Gastroesophageal sphincter (tissue), 3 donors: ENCODE measurements around the gene ZNF570.

Experiments
- POLR2AphosphoS5 ChIP-seq: sonication (generic); formaldehyde crosslinking; IDR thresholded peaks from one replicate; pipeline ENCODE4 v1.6.1; 2017; ENCODE audit warnings: antibody characterized with exemption
- TF ChIP-seq, protein P1 (sequence below), 4 experiments: fragments of 200-600 bp in 2 of 4; fragments of 450-650 bp in 2 of 4; sonication (generic) in 1 of 4; IDR thresholded peaks; one replicate each; pipeline ENCODE4 v1.5.1; 2017 to 2019; ENCODE audit warnings: antibody characterized with exemption in 4 of 4, mild to moderate bottlenecking in 2 of 4, moderate library complexity in 2 of 4

DNA sequence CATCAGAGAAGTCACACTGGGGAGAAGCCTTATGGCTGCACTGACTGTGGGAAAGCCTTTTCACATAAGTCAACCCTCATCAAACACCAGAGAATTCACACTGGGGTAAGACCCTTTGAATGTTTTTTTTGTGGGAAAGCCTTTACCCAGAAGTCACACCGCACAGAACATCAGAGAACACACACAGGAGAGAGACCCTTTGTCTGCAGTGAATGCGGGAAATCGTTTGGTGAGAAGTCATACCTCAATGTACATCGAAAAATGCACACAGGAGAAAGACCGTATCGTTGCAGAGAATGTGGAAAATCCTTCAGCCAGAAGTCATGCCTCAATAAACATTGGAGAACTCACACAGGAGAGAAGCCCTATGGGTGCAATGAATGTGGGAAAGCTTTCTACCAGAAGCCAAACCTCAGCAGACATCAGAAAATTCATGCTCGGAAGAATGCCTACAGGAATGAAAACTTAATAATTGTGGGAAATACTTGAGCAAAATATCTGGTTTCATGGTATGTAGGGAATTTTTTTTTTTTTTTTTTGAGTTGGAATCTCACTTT is 68.3 kb downstream of the ZNF570 start:
- TF ChIP-seq, protein P1, sequence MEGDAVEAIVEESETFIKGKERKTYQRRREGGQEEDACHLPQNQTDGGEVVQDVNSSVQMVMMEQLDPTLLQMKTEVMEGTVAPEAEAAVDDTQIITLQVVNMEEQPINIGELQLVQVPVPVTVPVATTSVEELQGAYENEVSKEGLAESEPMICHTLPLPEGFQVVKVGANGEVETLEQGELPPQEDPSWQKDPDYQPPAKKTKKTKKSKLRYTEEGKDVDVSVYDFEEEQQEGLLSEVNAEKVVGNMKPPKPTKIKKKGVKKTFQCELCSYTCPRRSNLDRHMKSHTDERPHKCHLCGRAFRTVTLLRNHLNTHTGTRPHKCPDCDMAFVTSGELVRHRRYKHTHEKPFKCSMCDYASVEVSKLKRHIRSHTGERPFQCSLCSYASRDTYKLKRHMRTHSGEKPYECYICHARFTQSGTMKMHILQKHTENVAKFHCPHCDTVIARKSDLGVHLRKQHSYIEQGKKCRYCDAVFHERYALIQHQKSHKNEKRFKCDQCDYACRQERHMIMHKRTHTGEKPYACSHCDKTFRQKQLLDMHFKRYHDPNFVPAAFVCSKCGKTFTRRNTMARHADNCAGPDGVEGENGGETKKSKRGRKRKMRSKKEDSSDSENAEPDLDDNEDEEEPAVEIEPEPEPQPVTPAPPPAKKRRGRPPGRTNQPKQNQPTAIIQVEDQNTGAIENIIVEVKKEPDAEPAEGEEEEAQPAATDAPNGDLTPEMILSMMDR (IDR thresholded peaks at IDR 0.05), result no peak
- TF ChIP-seq POLR2AphosphoS5, result no peak
